GM18517 (cell line): Measurements from ENCODE around the gene ARCN1.

Experiments used
- ATAC-seq: cut with Tn5 transposase; IDR thresholded peaks from one replicate; pipeline ENCODE4 v1.9.1; 2021; ENCODE audit warnings: mild to moderate bottlenecking, moderate library complexity; ENCODE audit not compliant: unreplicated experiment

Gene ARCN1

GRCh38 chr11:118634431-118635236 lies 62.4 kb downstream of the ARCN1 start:
- ATAC-seq: no peak

- no peak for ATAC-seq
These were observed 63.0 kb downstream of the ARCN1 start for GRCh38 chr11:118635237-118635591.

GRCh38 chr11:118635642-118636041 lies 63.4 kb downstream of the ARCN1 start:
- ATAC-seq: no peak

GRCh38 chr11:118636569-118637290 lies 64.5 kb downstream of the ARCN1 start:
- no peak for ATAC-seq

DNA sequence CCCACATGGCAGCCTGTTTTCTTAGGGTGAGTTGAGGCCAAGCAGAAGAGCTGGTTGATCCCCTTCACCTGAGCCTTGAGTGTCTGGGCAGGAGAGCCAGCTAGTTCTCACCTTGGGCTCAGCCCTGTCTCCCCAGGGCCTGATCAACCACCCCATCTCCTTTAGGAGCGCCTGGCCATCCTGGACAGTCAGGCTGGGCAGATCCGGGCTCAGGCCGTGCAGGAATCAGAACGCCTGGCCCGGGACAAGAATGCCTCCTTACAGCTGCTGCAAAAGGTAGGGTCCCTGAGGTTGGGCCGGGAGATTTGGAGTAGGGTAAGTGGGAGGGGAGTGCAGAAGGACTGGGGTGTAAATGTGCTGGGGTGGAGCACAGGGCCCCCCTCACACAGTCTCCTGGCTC lies 66.5 kb downstream of the ARCN1 start:
- no peak for ATAC-seq

DNA sequence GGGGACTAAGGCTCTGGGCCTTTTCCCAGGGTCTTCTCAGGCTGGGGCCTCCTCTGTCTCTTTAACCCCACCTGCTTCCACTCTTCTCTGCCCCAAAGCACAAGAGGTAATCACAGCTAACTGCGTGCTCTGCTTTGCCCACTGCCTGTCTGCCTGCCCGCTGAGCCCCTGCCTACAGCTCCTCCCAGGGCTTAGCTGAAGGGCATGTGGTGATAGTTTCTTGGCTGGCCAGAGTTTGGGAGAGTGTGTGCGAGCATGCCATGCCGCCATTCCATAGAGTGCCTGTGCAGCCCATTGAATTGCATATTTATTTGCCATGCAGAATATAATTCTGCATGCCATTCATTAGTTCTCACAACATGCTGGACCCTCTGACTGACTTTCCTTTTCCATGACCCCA lies 67.7 kb downstream of the ARCN1 start:
- no peak for ATAC-seq

DNA sequence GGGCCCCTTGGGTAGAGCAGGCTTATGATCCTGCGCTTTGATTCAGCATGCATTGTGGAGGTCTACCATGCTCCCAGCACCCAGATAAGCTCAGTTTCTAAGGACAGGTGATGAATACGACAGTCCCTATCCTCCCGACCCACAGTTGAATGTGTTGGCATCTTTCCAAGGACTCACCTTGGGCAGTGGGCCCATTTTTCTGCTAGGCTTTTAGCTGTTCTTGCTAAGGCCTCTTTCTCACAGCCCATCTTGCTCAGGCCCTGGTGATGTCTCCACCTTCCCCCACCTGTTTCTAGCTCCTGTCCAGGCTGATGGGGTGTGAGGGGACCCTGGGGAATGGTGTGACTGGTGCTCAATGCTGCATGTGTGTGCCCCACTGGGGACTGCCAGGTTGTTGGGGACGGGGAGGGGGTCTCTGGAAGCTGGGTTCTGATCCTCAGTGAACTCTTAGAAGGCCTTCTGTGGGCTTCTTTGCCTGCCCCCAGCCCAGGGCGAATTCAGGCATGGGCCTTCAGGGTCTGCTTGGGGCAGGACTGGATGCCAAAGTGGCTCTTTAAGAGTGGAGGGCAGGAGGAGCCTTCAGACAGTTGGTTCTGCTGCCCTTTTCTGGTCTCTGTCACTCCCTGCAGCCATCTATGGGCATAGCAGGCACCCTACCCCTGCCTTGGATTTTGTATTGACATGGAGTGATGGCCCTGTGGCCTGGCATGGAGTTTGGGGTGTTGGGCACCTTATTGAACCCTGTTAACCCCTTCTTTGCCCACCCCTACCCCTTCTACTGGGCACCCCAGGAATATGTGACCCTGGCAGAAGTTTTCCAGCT lies 68.3 kb downstream of the ARCN1 start:
- no peak for ATAC-seq

GRCh38 chr11:118641397-118642019 lies 69.3 kb downstream of the ARCN1 start:
- no peak for ATAC-seq

- ATAC-seq: no peak
These were observed 71.2 kb downstream of the ARCN1 start for GRCh38 chr11:118643142-118643994.

GRCh38 chr11:118643995-118644345 lies 71.8 kb downstream of the ARCN1 start:
- no peak for ATAC-seq

GRCh38 chr11:118644496-118644895 lies 72.3 kb downstream of the ARCN1 start:
- no peak for ATAC-seq

DNA sequence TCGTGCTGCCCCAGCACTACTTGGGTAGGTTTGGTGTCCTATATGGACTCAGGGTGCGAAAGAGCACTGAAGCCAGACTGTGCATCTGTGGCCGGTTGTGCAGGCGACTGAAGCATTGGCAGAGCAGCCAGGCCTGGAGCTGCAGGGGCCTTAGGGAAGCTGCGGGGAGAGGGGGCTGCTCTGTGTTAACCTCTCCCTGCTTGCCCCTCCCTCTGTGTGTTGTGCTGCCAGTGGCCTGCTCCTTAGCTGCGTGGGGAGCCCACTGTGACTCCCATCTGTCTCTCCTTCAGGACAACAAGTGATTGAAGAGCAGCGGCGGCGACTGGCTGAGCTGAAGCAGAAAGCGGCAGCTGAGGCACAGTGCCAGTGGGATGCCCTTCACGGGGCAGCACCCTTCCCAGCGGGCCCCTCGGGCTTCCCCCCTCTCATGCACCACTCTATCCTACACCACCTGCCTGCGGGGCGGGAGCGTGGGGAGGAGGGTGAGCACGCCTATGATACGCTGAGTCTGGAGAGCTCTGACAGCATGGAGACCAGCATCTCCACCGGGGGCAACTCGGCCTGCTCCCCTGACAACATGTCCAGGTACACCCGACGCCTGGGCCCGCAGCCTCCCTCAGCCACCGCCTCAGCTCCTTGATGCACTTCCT lies 73.0 kb downstream of the ARCN1 start:
- ATAC-seq: no peak

DNA sequence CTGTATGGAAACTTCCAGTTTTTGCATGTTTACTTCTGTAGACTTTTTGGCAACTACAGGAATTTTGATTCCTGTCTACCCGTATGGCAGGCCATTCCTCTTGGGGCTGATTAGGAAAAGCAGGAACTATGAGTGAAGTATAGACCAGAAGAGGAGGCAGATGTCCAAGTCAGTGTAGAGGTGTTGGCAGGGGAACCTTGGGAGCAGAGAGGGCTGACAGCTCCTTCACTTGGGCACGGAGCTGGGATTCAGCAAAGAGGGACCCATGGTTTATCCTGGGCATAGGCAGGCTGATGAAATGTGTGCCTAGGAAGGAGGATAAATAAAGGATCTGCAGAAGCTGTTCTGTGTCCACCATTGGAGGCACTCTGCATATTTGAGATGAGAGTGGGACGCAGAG lies 74.2 kb downstream of the ARCN1 start:
- ATAC-seq: no peak

DNA sequence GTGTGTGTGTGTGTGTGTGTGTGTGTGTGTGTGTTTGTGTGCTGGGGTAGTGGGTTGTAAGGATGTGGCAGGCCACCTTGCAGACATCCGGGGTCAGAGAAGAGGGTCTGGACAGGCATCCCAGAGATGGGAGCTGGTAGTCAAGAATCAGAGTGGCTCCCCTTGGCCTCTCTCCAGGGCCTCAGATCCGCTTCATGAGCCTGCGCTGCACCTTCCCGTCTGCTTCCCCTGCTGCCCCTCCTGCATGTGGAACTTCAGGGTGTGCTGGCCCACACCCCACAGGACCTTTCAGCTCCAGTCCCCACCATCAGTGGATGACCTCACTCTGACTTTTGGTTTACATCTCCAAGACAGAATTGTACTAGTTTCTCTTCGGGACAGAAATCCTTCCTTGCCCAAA lies 76.1 kb downstream of the ARCN1 start:
- no peak for ATAC-seq

- no peak for ATAC-seq
These were observed 77.7 kb downstream of the ARCN1 start for GRCh38 chr11:118649941-118650340.

- no peak for ATAC-seq
These were observed 78.2 kb downstream of the ARCN1 start for GRCh38 chr11:118650366-118650765.

DNA sequence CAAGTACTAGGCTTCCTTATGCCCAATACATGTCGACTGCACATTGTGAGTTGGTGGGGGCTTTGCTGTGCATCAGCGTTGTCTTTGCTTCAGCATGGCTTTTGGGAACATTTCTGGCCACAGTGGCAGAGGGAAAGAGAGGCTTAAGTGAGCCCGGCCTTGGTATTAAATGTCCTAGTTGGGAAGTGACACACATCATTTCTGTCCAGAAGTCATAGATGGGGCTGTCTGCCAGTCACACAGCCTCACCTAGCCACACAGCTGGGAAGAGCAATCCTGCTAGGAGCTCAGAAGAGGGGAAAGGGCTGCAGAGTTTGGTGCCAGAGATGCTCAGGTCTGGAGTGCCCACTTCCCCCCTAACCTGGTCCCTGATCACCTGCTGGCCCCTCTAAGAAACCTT lies 79.6 kb downstream of the ARCN1 start:
- ATAC-seq: no peak
